Peyer's patch (tissue), 4 donors: ENCODE data around the gene GARIN5B. TPM values are rescaled to one million over a fixed set of nuclear protein-coding genes. Genes with fewer than 3 reads are reported as not detected.

ENCODE experiments used
- DNase-seq, 3 donors: peaks; one replicate each; pipeline ENCODE4 v3.0.0-alpha.2; 2017 to 2019
- H3K27ac ChIP-seq, 4 donors: fragments of 200-600 bp; sonication (generic); one replicate each; pipeline ENCODE4 v1.5.1; 2016 to 2019
- H3K27me3 ChIP-seq, 2 donors: fragments of 200-600 bp; sonication (generic); one replicate each; pipeline ENCODE4 v1.5.1; 2019
- H3K36me3 ChIP-seq, 3 donors: fragments of 200-600 bp; sonication (generic); one replicate each; pipeline ENCODE4 v1.5.1; 2016 to 2019
- H3K4me1 ChIP-seq, 4 donors: fragments of 200-600 bp; sonication (generic); one replicate each; pipeline ENCODE4 v1.5.1; 2016 to 2019
- H3K4me3 ChIP-seq, 4 donors: fragments of 200-600 bp; sonication (generic); 1 replicate in 3 of 4; 2 replicates in 1 of 4; pipeline ENCODE4 v1.5.1; 2016 to 2019; ENCODE audit warnings: mild to moderate bottlenecking in 1 of 4
- H3K9me3 ChIP-seq, 4 donors: fragments of 200-600 bp; sonication (generic); one replicate each; pipeline ENCODE4 v1.5.1; 2016 to 2019; ENCODE audit warnings: mild to moderate bottlenecking in 1 of 4
- CTCF ChIP-seq, 6 experiments: fragments of 450-650 bp in 4 of 6; fragments of 200-600 bp in 2 of 6; sonication (generic) in 1 of 6; IDR thresholded peaks; one replicate each; pipeline ENCODE4 v1.5.1; 2017 to 2019; ENCODE audit warnings: antibody characterized with exemption in 6 of 6, mild to moderate bottlenecking in 3 of 6, moderate library complexity in 1 of 6
- POLR2A ChIP-seq, 2 donors: fragments of 450-650 bp; IDR thresholded peaks; one replicate each; pipeline ENCODE4 v1.5.1; 2017; ENCODE audit warnings: antibody characterized with exemption in 2 of 2, mild to moderate bottlenecking in 2 of 2, moderate library complexity in 2 of 2
- total RNA-seq, 4 donors: library from RNA; depleted of rRNA; stranded (reverse); fragments of >200 nt; gene quantifications; one replicate each; pipeline ENCODE4 v1.1.0, GENCODE V29; 2016

Gene GARIN5B
- total RNA-seq, 4 donors from 2014 or later, result not detected

- Histone ChIP-seq H3K27me3 (peaks cover 0 to 20% of the 10 kb centered on the region in 2 donors), H3K4me3 (no peak overlapping the region), H3K36me3 (no peaks in the 10 kb centered on the region)
Observed at GRCh38 chr19:55365245-55365644, 2.2 kb upstream of the GARIN5B start.

GRCh38 chr19:55362174-55362989, 678 bp downstream of the GARIN5B start:
- no peaks in the 10 kb centered on the region for H3K27me3 ChIP-seq
- no peak overlapping the region for H3K27ac ChIP-seq
- no peak overlapping the region for H3K4me3 ChIP-seq
- DNase-seq, result no peak
- no peak for TF ChIP-seq POLR2A (IDR thresholded peaks at IDR 0.05)
- TF ChIP-seq CTCF (IDR thresholded peaks at IDR 0.05), result no peak
- no peaks in the 10 kb centered on the region for H3K9me3 ChIP-seq
- H3K36me3 ChIP-seq, result no peaks in the 10 kb centered on the region
- no peaks in the 10 kb centered on the region for H3K4me1 ChIP-seq

More at GRCh38 chr19:55365245-55365644, 2.2 kb upstream of the GARIN5B start:
- TF ChIP-seq CTCF (IDR thresholded peaks at IDR 0.05) (no peak), POLR2A (IDR thresholded peaks at IDR 0.05) (no peak)
- H3K27ac ChIP-seq, result no peak overlapping the region
- DNase-seq, result no peak
- H3K4me1 ChIP-seq, result peaks cover 0 to 15% (median 6%) of the 10 kb centered on the region in 4 donors
- H3K9me3 ChIP-seq, result no peaks in the 10 kb centered on the region

GRCh38 chr19:55360902-55361301, 2.2 kb downstream of the GARIN5B start:
- Histone ChIP-seq H3K27me3 (no peaks in the 10 kb centered on the region), H3K9me3 (no peaks in the 10 kb centered on the region), H3K36me3 (no peaks in the 10 kb centered on the region), H3K4me1 (no peaks in the 10 kb centered on the region), H3K4me3 (no peak overlapping the region), H3K27ac (no peak overlapping the region)
- no peak for DNase-seq
- no peak for TF ChIP-seq POLR2A (IDR thresholded peaks at IDR 0.05)
- TF ChIP-seq CTCF (IDR thresholded peaks at IDR 0.05), result no peak

- H3K36me3 ChIP-seq, result no peaks in the 10 kb centered on the region
- H3K4me3 ChIP-seq, result no peak overlapping the region
- no peaks in the 10 kb centered on the region for H3K9me3 ChIP-seq
- peaks cover 0 to 6% of the 10 kb centered on the region in 2 donors for H3K27me3 ChIP-seq
- peaks cover 2 to 7% (median 5%) of the 10 kb centered on the region in 4 donors for H3K4me1 ChIP-seq
- no peak for DNase-seq
- H3K27ac ChIP-seq, result no peak overlapping the region
- no peak for TF ChIP-seq POLR2A (IDR thresholded peaks at IDR 0.05)
- TF ChIP-seq CTCF (IDR thresholded peaks at IDR 0.05), result no peak
Observed at GRCh38 chr19:55358943-55359908, 3.8 kb downstream of the GARIN5B start.

GRCh38 chr19:55358493-55358892, 4.6 kb downstream of the GARIN5B start:
- Histone ChIP-seq H3K4me3 (no peak overlapping the region), H3K27ac (no peak overlapping the region), H3K27me3 (peaks cover 0 to 14% of the 10 kb centered on the region in 2 donors), H3K4me1 (peaks cover 3 to 14% (median 9%) of the 10 kb centered on the region in 4 donors), H3K9me3 (no peaks in the 10 kb centered on the region), H3K36me3 (no peaks in the 10 kb centered on the region)
- no peak for TF ChIP-seq POLR2A (IDR thresholded peaks at IDR 0.05)
- no peak for TF ChIP-seq CTCF (IDR thresholded peaks at IDR 0.05)
- DNase-seq, result no peak
